ENCODE measurements around the gene AXL. TPM values are rescaled to one million over a fixed set of nuclear protein-coding genes. Genes with fewer than 3 reads are reported as not detected.

Gene AXL
- total and polyA plus RNA-seq, 9 of the 15 experiments (the other 6 are each of a cell fraction or from before 2014, with no cell fraction given), result 0.80 to 6.6 (median 1.6) TPM

DNA sequence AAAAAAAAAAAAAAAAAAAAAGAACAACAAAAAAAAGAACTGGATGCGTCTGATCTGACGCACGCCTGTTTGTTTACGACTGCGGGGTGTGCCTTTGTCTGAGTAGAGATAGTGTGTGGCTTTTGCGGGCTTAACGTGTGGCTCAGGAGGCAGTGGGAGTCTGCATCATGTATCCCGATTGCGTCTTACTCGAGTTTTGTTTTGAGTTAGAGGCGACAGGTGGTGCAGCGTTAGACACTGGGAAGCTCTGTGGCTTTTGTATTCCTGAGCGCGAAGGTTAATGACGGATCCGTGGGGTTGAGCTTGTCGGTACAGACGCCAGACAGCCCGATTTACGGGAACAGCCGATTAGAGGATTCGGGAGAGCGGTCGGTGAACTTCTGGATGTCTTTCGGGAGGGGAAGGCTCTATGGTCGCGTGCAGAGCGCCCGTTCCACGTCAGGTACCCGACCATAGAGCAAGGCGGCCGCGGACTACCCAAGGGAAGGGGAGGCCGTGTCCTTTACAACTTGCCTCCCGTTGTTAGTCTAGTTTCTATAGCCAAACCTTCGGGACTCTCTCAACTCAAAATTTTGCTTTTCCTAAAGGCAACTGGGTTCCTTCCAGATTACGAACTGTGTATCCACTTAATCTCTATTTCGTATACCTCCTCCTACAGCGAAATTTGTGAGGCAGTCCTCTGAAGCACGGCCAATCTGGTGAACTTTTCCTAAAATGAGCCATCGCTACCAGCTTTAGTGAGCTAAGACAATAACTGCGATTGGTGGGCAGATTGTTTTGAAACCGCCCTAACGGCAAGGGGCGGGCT lies 44.2 kb downstream of the AXL start (continued):
- no peak for TF ChIP-seq STAT5B (CRISPR knock-in tag; IDR thresholded peaks at IDR 0.05)
- peak; percentile 71; the same call in 1 of the 2 replicates for TF ChIP-seq ZNF589 (CRISPR knock-in tag; IDR thresholded peaks at IDR 0.05; ENCODE audit: low read depth)
- TF ChIP-seq, protein P1, sequence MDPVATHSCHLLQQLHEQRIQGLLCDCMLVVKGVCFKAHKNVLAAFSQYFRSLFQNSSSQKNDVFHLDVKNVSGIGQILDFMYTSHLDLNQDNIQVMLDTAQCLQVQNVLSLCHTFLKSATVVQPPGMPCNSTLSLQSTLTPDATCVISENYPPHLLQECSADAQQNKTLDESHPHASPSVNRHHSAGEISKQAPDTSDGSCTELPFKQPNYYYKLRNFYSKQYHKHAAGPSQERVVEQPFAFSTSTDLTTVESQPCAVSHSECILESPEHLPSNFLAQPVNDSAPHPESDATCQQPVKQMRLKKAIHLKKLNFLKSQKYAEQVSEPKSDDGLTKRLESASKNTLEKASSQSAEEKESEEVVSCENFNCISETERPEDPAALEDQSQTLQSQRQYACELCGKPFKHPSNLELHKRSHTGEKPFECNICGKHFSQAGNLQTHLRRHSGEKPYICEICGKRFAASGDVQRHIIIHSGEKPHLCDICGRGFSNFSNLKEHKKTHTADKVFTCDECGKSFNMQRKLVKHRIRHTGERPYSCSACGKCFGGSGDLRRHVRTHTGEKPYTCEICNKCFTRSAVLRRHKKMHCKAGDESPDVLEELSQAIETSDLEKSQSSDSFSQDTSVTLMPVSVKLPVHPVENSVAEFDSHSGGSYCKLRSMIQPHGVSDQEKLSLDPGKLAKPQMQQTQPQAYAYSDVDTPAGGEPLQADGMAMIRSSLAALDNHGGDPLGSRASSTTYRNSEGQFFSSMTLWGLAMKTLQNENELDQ (CRISPR knock-in tag; IDR thresholded peaks at IDR 0.05; ENCODE audit: borderline replicate concordance), result no peak
- no peak for TF ChIP-seq SREBF1 (IDR thresholded peaks at IDR 0.05; ENCODE audit: borderline replicate concordance, low read depth, low read length)
- no peak for TF ChIP-seq SETDB1 (IDR thresholded peaks at IDR 0.05; ENCODE audit: low read length)
- TF ChIP-seq, protein P2, sequence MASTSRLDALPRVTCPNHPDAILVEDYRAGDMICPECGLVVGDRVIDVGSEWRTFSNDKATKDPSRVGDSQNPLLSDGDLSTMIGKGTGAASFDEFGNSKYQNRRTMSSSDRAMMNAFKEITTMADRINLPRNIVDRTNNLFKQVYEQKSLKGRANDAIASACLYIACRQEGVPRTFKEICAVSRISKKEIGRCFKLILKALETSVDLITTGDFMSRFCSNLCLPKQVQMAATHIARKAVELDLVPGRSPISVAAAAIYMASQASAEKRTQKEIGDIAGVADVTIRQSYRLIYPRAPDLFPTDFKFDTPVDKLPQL (IDR thresholded peaks at IDR 0.05; ENCODE audit: extremely low read depth, insufficient read length), result peak; percentile 23
- no peak for TF ChIP-seq ZNF445 (CRISPR knock-in tag; IDR thresholded peaks at IDR 0.05; ENCODE audit: low read depth)
- 0 out of 4 replicates have a peak, but pooled peaks of 1 of the 2 experiments have one; percentile 37 for TF ChIP-seq MAZ (CRISPR knock-in tag; conservative IDR thresholded peaks at IDR 0.05 in 1 of 2, IDR thresholded peaks at IDR 0.05 in 1 of 2)
- no peak for TF ChIP-seq SIN3B (IDR thresholded peaks at IDR 0.05; ENCODE audit: low read depth)
- no peak for TF ChIP-seq EWSR1 (IDR thresholded peaks at IDR 0.05; ENCODE audit: borderline replicate concordance, low read depth, partially characterized antibody)
- TF ChIP-seq, protein P3, sequence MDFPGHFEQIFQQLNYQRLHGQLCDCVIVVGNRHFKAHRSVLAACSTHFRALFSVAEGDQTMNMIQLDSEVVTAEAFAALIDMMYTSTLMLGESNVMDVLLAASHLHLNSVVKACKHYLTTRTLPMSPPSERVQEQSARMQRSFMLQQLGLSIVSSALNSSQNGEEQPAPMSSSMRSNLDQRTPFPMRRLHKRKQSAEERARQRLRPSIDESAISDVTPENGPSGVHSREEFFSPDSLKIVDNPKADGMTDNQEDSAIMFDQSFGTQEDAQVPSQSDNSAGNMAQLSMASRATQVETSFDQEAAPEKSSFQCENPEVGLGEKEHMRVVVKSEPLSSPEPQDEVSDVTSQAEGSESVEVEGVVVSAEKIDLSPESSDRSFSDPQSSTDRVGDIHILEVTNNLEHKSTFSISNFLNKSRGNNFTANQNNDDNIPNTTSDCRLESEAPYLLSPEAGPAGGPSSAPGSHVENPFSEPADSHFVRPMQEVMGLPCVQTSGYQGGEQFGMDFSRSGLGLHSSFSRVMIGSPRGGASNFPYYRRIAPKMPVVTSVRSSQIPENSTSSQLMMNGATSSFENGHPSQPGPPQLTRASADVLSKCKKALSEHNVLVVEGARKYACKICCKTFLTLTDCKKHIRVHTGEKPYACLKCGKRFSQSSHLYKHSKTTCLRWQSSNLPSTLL (IDR thresholded peaks at IDR 0.05), result no peak
- no peak for TF ChIP-seq ZKSCAN8 (CRISPR knock-in tag; IDR thresholded peaks at IDR 0.05)
- 0 out of 2 replicates have a peak, but pooled peaks have one; percentile 44 for TF ChIP-seq BRD4 (IDR thresholded peaks at IDR 0.05)
- TF ChIP-seq MTA2 (IDR thresholded peaks at IDR 0.05; ENCODE audit: low read depth), result no peak
- TF ChIP-seq FOSL1 (tag; conservative IDR thresholded peaks at IDR 0.05), result 0 out of 2 replicates have a peak, but pooled peaks have one; percentile 18
- no peak for TF ChIP-seq PURB (CRISPR knock-in tag; IDR thresholded peaks at IDR 0.05; ENCODE audit: low read depth)
- TF ChIP-seq TAF7 (tag; IDR thresholded peaks at IDR 0.05), result peak; percentile 61; the same call in 1 of the 2 replicates
- no peak for TF ChIP-seq KLF10 (CRISPR knock-in tag; IDR thresholded peaks at IDR 0.05)
- peak; percentile 88 for TF ChIP-seq POLR2B (IDR thresholded peaks at IDR 0.05; ENCODE audit: low read depth, partially characterized antibody)
- TF ChIP-seq SOX6 (IDR thresholded peaks at IDR 0.05), result peak; percentile 63
- no peak for TF ChIP-seq ESRRB (CRISPR knock-in tag; IDR thresholded peaks at IDR 0.05; ENCODE audit: borderline replicate concordance)
- TF ChIP-seq EGR1 (conservative IDR thresholded peaks at IDR 0.05), result peak; percentile 32; the same call in 1 of the 2 replicates
